SK-N-SH treated with all-trans-retinoic acid at 6 μM for 48 hours (cell line): ENCODE measurements around the gene MITF.

Experiments
- CREB5 ChIP-seq: fragments of 250-450 bp; sonication (Bioruptor Pico); IDR thresholded peaks from 2 replicates; pipeline ENCODE4 v1.5.1; 2020; ENCODE audit warnings: low read depth, mild to moderate bottlenecking, moderate library complexity
- CSDC2 ChIP-seq: fragments of 250-450 bp; sonication (Bioruptor Pico); IDR thresholded peaks from 2 replicates; pipeline ENCODE4 v1.5.0; 2020; ENCODE audit warnings: mild to moderate bottlenecking, moderate library complexity
- CSRNP3 ChIP-seq: fragments of 250-450 bp; sonication (Bioruptor Pico); IDR thresholded peaks from 2 replicates; pipeline ENCODE4 v1.5.1; 2021; ENCODE audit warnings: mild to moderate bottlenecking, moderate library complexity
- ISL1 ChIP-seq: fragments of 250-450 bp; sonication (Bioruptor Pico); IDR thresholded peaks from 2 replicates; pipeline ENCODE4 v2.1.2; 2022; ENCODE audit warnings: mild to moderate bottlenecking, moderate library complexity
- PATZ1 ChIP-seq: fragments of 250-450 bp; sonication (Bioruptor Pico); IDR thresholded peaks from 2 replicates; pipeline ENCODE4 v1.8.0; 2020; ENCODE audit warnings: mild to moderate bottlenecking, moderate library complexity, borderline replicate concordance
- TCF4 ChIP-seq: fragments of 250-450 bp; sonication (Bioruptor Pico); IDR thresholded peaks from 2 replicates; pipeline ENCODE4 v1.8.0; 2021; ENCODE audit warnings: mild to moderate bottlenecking, moderate library complexity, borderline replicate concordance
- ZC3H10 ChIP-seq: fragments of 250-450 bp; sonication (Bioruptor Pico); IDR thresholded peaks from 2 replicates; pipeline ENCODE4 v1.5.1; 2021; ENCODE audit warnings: mild to moderate bottlenecking, moderate library complexity
- ZFP30 ChIP-seq: fragments of 450-650 bp; formaldehyde crosslinking; IDR thresholded peaks from 2 replicates; pipeline ENCODE4 v1.5.0; 2022; ENCODE audit warnings: mild to moderate bottlenecking, moderate library complexity
- ZNF565 ChIP-seq: fragments of 450-650 bp; formaldehyde crosslinking; conservative IDR thresholded peaks from 2 replicates; pipeline ENCODE4 v1.5.0; 2020; ENCODE audit warnings: low read depth, mild to moderate bottlenecking, moderate library complexity
- ZNF8 ChIP-seq: fragments of 450-650 bp; formaldehyde crosslinking; IDR thresholded peaks from 2 replicates; pipeline ENCODE4 v1.5.0; 2020; ENCODE audit warnings: mild to moderate bottlenecking, moderate library complexity

GRCh38 chr3:69972672-69973071 is 233.4 kb downstream of the MITF start:
- TF ChIP-seq ZNF8 (CRISPR knock-in tag) (no peak), CREB5 (CRISPR knock-in tag) (no peak), CSDC2 (CRISPR knock-in tag) (no peak), TCF4 (no peak), ZNF565 (CRISPR knock-in tag) (no peak), CSRNP3 (CRISPR knock-in tag) (no peak), ISL1 (CRISPR knock-in tag) (no peak), ZFP30 (CRISPR knock-in tag) (no peak), ZC3H10 (CRISPR knock-in tag) (no peak), PATZ1 (CRISPR knock-in tag) (no peak)
